Natural killer cell (primary cell): ENCODE results near the gene MPO. TPM values are rescaled to one million over a fixed set of nuclear protein-coding genes. Genes with fewer than 3 reads are reported as not detected.

Experiments
- ATAC-seq, 3 donors: fragments of 150-1000 bp in 2 of 3; fragments of 200-7000 bp in 1 of 3; cut with Tn5 transposase; 1 replicate in 1 of 3; 2 replicates in 2 of 3; pipeline ENCODE4 v1.10.0; 2021; ENCODE audit warnings: mild to moderate bottlenecking in 2 of 3, moderate library complexity in 2 of 3
- DNase-seq, 2 donors: peaks; one replicate each; pipeline versions ENCODE4 v3.0.0 to v3.0.0-alpha.2; 2013 to 2021; ENCODE audit warnings: mixed read lengths in 1 of 2
- H3K27ac ChIP-seq: one replicate; pipeline ENCODE4 v1.5.1; 2013; ENCODE audit warnings: mild to moderate bottlenecking, low read length
- H3K27me3 ChIP-seq: one replicate; pipeline ENCODE4 v1.6.1; 2013; ENCODE audit warnings: low read length; ENCODE audit not compliant: control insufficient read depth, insufficient read depth
- H3K36me3 ChIP-seq: one replicate; pipeline ENCODE4 v1.6.1; 2013; ENCODE audit warnings: low read length; ENCODE audit not compliant: control insufficient read depth, insufficient read depth
- H3K4me1 ChIP-seq: one replicate; pipeline ENCODE4 v1.6.1; 2013; ENCODE audit warnings: low read length; ENCODE audit not compliant: control insufficient read depth, insufficient read depth
- H3K4me3 ChIP-seq: one replicate; pipeline ENCODE4 v1.5.1; 2013; ENCODE audit warnings: low read length
- H3K9me3 ChIP-seq: one replicate; pipeline ENCODE4 v1.6.1; 2013; ENCODE audit warnings: low read length; ENCODE audit not compliant: control insufficient read depth, insufficient read depth
- H3K27ac Mint-ChIP-seq, 2 donors: one replicate each; pipeline ENCODE4 v1.8.0; 2022; ENCODE audit warnings: mild to moderate bottlenecking in 2 of 2, mixed read lengths in 2 of 2, moderate library complexity in 1 of 2
- H3K27me3 Mint-ChIP-seq, 2 donors: one replicate each; pipeline ENCODE4 v1.8.0; 2022; ENCODE audit warnings: low read depth in 2 of 2, mixed read lengths in 2 of 2
- H3K36me3 Mint-ChIP-seq: one replicate; pipeline ENCODE4 v1.8.0; 2022; ENCODE audit warnings: mixed read lengths
- H3K4me1 Mint-ChIP-seq, 2 donors: one replicate each; pipeline ENCODE4 v1.8.0; 2022; ENCODE audit warnings: mixed read lengths in 2 of 2
- H3K4me3 Mint-ChIP-seq: one replicate; pipeline ENCODE4 v1.8.0; 2022; ENCODE audit warnings: mild to moderate bottlenecking, moderate library complexity, mixed read lengths
- H3K9me3 Mint-ChIP-seq, 2 donors: one replicate each; pipeline ENCODE4 v1.8.0; 2022; ENCODE audit warnings: mixed read lengths in 2 of 2
- WGBS: methylation state at CpG from one replicate; pipeline ENCODE4 v1.1.7; 2013; ENCODE audit warnings: missing lambda C conversion rate; ENCODE audit not compliant: insufficient coverage; 5-methylcytosine and 5-hydroxymethylcytosine counted together
- intact Hi-C: fragments of 100-400 bp; cut with micrococcal nuclease; formaldehyde crosslinking; loops from one replicate; pipeline ENCODE4 v1.14.2; 2022
- total RNA-seq, 4 donors: library from RNA; stranded (reverse); fragments of 120-200 nt in 1 of 4; gene quantifications; one replicate each; pipeline versions ENCODE4 v1.2.3 to v1.2.4, GENCODE V29; 2013 to 2022
- TF ChIP-seq, protein P1 (sequence below): fragments of 200-600 bp; IDR thresholded peaks from one replicate; pipeline ENCODE4 v1.8.0; 2022; ENCODE audit warnings: antibody characterized with exemption

MPO gene
- total RNA-seq, 3 donors from 2014 or later (not counting 1 experiment from before 2014, with no cell fraction given): 1.8 to 1.9 TPM; not detected in 1

DNA sequence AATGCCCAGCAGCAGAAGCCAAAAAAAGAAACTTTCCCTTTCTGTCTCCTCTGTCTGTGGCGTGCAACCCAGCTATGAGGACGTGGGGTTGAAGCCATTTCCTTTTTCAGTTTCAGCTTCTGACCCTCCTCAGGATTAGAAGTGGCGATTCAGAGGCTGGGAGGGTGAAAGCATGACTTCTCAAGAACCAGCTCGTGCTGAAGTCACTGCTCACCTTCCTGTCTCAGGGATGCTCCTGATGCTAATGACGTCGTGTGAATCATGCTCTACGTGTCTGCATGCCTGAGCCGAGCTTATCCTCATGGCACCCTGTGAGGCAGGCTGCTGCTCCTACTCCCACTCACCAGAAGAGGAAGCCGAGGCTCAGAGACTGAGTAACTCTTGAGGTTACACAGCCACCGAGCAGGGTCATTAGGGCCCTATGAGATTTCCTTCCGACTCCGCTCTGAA, 48.0 kb downstream of the MPO start:
- WGBS: 44% methylated on average over 12 of the region's 12 CpGs
- DNase-seq (peak in 1 of 2 donors; percentile 23), ATAC-seq (peak; percentile 38 to 59 (median 46))
- Mint-ChIP-seq H3K4me3 (no peak overlapping the region), H3K36me3 (no peaks in the 10 kb centered on the region), H3K27me3 (peaks cover 17 to 26% of the 10 kb centered on the region in 2 donors), H3K4me1 (no peaks in the 10 kb centered on the region), H3K27ac (no peak overlapping the region), H3K9me3 (no peaks in the 10 kb centered on the region)
- Histone ChIP-seq H3K36me3 (no peaks in the 10 kb centered on the region), H3K4me3 (no peak overlapping the region), H3K4me1 (peaks cover 17% of the 10 kb centered on the region), H3K27me3 (no peaks in the 10 kb centered on the region), H3K9me3 (no peaks in the 10 kb centered on the region), H3K27ac (peak overlapping the region; percentile 22)
- TF ChIP-seq, protein P1, sequence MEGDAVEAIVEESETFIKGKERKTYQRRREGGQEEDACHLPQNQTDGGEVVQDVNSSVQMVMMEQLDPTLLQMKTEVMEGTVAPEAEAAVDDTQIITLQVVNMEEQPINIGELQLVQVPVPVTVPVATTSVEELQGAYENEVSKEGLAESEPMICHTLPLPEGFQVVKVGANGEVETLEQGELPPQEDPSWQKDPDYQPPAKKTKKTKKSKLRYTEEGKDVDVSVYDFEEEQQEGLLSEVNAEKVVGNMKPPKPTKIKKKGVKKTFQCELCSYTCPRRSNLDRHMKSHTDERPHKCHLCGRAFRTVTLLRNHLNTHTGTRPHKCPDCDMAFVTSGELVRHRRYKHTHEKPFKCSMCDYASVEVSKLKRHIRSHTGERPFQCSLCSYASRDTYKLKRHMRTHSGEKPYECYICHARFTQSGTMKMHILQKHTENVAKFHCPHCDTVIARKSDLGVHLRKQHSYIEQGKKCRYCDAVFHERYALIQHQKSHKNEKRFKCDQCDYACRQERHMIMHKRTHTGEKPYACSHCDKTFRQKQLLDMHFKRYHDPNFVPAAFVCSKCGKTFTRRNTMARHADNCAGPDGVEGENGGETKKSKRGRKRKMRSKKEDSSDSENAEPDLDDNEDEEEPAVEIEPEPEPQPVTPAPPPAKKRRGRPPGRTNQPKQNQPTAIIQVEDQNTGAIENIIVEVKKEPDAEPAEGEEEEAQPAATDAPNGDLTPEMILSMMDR: no peak
- intact Hi-C loops: no loop called here

DNA sequence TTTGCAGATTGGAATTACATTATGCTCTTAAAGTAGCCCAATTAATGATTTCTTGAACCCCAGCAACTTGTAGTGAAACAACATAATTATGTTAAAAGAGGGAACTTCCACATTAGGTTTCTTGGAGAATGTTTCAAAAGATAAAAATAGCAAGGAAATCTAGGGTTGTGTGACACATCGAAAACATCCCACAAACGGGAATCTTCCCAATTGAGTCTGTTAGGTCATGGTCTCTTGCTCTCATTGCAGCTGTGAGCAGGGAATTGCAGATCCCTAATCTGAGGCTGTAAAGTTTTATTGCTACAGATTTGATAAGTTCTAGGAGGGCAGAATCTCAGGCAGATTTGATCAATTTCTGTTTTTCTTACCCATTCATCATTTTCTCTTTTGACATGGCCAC, 49.1 kb downstream of the MPO start:
- Histone ChIP-seq H3K27me3 (no peaks in the 10 kb centered on the region), H3K9me3 (no peaks in the 10 kb centered on the region), H3K4me3 (no peak overlapping the region), H3K4me1 (peaks cover 17% of the 10 kb centered on the region), H3K36me3 (no peaks in the 10 kb centered on the region), H3K27ac (no peak overlapping the region)
- Mint-ChIP-seq H3K27me3 (peaks cover 20% of the 10 kb centered on the region in 2 donors), H3K4me1 (no peaks in the 10 kb centered on the region), H3K36me3 (no peaks in the 10 kb centered on the region), H3K4me3 (no peak overlapping the region), H3K9me3 (no peaks in the 10 kb centered on the region), H3K27ac (no peak overlapping the region)
- DNase-seq (no peak), ATAC-seq (no peak)
- TF ChIP-seq, protein P1: no peak
- intact Hi-C loops: no loop called here
- 62% methylated on average over 2 of the region's 2 CpGs for WGBS

DNA sequence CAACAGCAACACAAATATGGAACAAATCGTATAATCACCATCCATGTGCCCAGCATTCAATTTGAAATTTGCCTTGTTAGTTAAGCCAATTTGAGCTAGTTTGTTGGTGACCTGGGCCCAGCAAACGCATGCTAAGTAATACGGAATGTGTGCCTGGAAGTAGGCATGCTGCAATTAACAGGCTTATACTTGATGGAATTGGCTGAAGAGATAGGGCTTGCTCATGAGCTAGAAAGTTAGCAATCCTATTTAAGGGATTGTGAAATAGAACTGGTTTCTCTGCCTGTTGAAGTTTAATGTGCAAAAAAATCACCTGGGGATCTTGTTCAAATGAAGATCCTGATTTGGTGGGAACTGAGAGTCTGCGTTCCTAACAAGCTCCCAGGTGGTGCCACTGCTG, 50.9 kb downstream of the MPO start:
- TF ChIP-seq, protein P1: no peak
- Histone ChIP-seq H3K27me3 (no peaks in the 10 kb centered on the region), H3K4me3 (no peak overlapping the region), H3K27ac (no peak overlapping the region), H3K36me3 (no peaks in the 10 kb centered on the region), H3K9me3 (no peaks in the 10 kb centered on the region), H3K4me1 (peaks cover 17% of the 10 kb centered on the region)
- Mint-ChIP-seq H3K4me3 (no peak overlapping the region), H3K27ac (no peak overlapping the region), H3K36me3 (no peaks in the 10 kb centered on the region), H3K9me3 (no peaks in the 10 kb centered on the region), H3K4me1 (no peaks in the 10 kb centered on the region), H3K27me3 (peaks cover 2 to 12% of the 10 kb centered on the region in 2 donors)
- 93% methylated on average over 4 of the region's 4 CpGs for WGBS
- DNase-seq (no peak), ATAC-seq (no peak)
- intact Hi-C loops: no loop called here

DNA sequence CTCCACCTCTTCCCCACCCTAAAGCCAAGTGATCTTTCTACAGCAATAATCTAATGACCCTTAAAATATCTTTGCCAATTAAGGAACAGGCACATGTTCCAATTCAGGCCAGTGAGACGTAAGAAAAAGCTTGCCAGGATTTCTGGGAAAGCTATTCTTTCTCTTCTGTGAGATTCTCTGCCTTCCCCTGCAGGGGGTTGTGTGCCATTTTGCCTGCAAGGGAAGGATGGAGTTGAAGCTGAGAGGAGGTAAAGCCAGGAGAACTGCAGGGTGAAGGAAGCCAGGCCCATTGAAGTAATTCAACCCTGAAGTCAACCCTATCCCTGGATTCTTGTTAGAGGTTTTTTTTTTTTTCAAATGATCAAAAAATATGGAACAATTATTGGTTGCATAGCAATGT, 51.4 kb downstream of the MPO start:
- intact Hi-C loops: no loop called here
- Histone ChIP-seq H3K36me3 (no peaks in the 10 kb centered on the region), H3K27me3 (no peaks in the 10 kb centered on the region), H3K9me3 (no peaks in the 10 kb centered on the region), H3K4me1 (peaks cover 17% of the 10 kb centered on the region), H3K4me3 (no peak overlapping the region), H3K27ac (no peak overlapping the region)
- Mint-ChIP-seq H3K27me3 (peaks cover 3 to 14% of the 10 kb centered on the region in 2 donors), H3K4me1 (no peaks in the 10 kb centered on the region), H3K27ac (no peak overlapping the region), H3K4me3 (no peak overlapping the region), H3K9me3 (no peaks in the 10 kb centered on the region), H3K36me3 (no peaks in the 10 kb centered on the region)
- TF ChIP-seq, protein P1: no peak
- 89% methylated on average over 1 of the region's 1 CpG for WGBS
- ATAC-seq: no peak
- no peak for DNase-seq
